GM23338 (cell line): ENCODE data around the gene APOM. TPM values are rescaled to one million over a fixed set of nuclear protein-coding genes. Genes with fewer than 3 reads are reported as not detected.

ENCODE experiments used
- CREB1 ChIP-seq: fragments of 250-450 bp; sonication (Bioruptor Pico); IDR thresholded peaks from 2 replicates; pipeline ENCODE4 v1.5.0; 2020; ENCODE audit warnings: low read depth, mild to moderate bottlenecking, moderate library complexity
- EZH2 ChIP-seq: fragments of 200-600 bp; sonication (generic); IDR thresholded peaks from one replicate; pipeline ENCODE4 v1.8.0; 2017; ENCODE audit warnings: antibody characterized with exemption, mild to moderate bottlenecking, low read depth; ENCODE audit not compliant: unreplicated experiment
- JUNB ChIP-seq: IDR thresholded peaks from one replicate; pipeline ENCODE4 v1.6.1; 2016; ENCODE audit warnings: antibody characterized with exemption; ENCODE audit not compliant: unreplicated experiment
- NANOG ChIP-seq: IDR thresholded peaks from 2 replicates; pipeline ENCODE4 v1.6.1; 2016; ENCODE audit warnings: antibody characterized with exemption, borderline replicate concordance
- REST ChIP-seq: IDR thresholded peaks from one replicate; pipeline ENCODE4 v1.6.1; 2018; ENCODE audit warnings: antibody characterized with exemption; ENCODE audit not compliant: unreplicated experiment
- ZNF462 ChIP-seq: fragments of 250-450 bp; sonication (Bioruptor Pico); IDR thresholded peaks from 2 replicates; pipeline ENCODE4 v1.5.0; 2020; ENCODE audit warnings: mild to moderate bottlenecking, moderate library complexity
- polyA plus RNA-seq: library from polyadenylated mRNA; unstranded; fragments of >200 nt; fragmentation: Nextera tagmentation; extraction: Ambion mirVana; gene quantifications from 2 replicates; pipeline ENCODE4 v1.2.1, GENCODE V29; 2016
- total RNA-seq: library from RNA; depleted of rRNA; stranded (reverse); fragments of >200 nt; shearing (Covaris generic); gene quantifications from 2 replicates; pipeline ENCODE4 v1.2.3, GENCODE V29; 2014

Gene APOM
- total and polyA plus RNA-seq, 2 experiments from 2014 or later = 1.2 to 10.7 TPM

- TF ChIP-seq ZNF462 (CRISPR knock-in tag) = no peak
- TF ChIP-seq CREB1 (CRISPR knock-in tag) = no peak
- no peak for TF ChIP-seq REST
- no peak for TF ChIP-seq JUNB
- no peak for TF ChIP-seq NANOG
- TF ChIP-seq EZH2 = no peak
Measured at GRCh38 chr6:31662124-31662723, 6.5 kb downstream of the APOM start (continued).
